ENCODE results near the gene CDH13.

DNA sequence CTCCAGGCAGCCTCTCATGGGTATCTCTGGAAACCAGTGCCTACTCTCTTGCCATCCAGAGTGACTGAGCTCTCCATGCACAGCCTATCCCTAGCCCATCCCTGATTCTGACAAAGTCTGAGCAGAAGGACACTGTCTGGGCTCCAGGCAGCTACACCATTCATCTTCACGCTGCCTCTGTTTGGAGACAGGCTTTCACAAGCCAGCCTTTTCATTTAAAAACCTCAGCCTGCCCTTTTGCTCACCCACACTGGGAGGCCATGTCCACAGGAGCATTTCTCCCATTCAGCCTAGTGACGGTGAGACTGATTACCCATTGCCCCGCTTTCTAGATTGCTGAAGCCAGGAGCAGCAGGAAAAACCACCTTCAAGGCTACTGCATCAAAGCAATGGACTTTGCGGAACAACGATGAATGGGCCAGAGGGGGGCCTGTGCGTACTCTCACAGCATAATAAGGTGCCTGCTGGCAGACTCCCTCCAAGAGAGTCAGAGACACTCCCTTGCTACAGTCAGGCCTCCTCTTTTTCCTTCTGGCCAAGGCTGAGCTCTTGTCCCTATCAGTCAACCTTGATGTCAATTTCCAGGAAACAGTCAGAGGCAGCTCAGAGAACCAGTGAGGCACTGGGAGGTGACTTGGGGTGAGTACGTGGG is 24.7 kb upstream of the CDH13 start:
- TF ChIP-seq ZNF766 (CRISPR knock-in tag; conservative IDR thresholded peaks at IDR 0.05) = no peak
- no peak for TF ChIP-seq SP1 (CRISPR knock-in tag; IDR thresholded peaks at IDR 0.05)
- no peak for TF ChIP-seq PPARD (CRISPR knock-in tag; IDR thresholded peaks at IDR 0.05)
- TF ChIP-seq, protein P1, sequence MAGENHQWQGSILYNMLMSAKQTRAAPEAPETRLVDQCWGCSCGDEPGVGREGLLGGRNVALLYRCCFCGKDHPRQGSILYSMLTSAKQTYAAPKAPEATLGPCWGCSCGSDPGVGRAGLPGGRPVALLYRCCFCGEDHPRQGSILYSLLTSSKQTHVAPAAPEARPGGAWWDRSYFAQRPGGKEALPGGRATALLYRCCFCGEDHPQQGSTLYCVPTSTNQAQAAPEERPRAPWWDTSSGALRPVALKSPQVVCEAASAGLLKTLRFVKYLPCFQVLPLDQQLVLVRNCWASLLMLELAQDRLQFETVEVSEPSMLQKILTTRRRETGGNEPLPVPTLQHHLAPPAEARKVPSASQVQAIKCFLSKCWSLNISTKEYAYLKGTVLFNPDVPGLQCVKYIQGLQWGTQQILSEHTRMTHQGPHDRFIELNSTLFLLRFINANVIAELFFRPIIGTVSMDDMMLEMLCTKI (IDR thresholded peaks at IDR 0.05; ENCODE audit: partially characterized antibody) = no peak
- TF ChIP-seq, protein P2, sequence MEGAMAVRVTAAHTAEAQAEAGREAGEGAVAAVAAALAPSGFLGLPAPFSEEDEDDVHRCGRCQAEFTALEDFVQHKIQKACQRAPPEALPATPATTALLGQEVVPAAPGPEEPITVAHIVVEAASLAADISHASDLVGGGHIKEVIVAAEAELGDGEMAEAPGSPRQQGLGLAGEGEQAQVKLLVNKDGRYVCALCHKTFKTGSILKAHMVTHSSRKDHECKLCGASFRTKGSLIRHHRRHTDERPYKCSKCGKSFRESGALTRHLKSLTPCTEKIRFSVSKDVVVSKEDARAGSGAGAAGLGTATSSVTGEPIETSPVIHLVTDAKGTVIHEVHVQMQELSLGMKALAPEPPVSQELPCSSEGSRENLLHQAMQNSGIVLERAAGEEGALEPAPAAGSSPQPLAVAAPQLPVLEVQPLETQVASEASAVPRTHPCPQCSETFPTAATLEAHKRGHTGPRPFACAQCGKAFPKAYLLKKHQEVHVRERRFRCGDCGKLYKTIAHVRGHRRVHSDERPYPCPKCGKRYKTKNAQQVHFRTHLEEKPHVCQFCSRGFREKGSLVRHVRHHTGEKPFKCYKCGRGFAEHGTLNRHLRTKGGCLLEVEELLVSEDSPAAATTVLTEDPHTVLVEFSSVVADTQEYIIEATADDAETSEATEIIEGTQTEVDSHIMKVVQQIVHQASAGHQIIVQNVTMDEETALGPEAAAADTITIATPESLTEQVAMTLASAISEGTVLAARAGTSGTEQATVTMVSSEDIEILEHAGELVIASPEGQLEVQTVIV (CRISPR knock-in tag; IDR thresholded peaks at IDR 0.05; ENCODE audit: borderline replicate concordance) = no peak
- no peak for TF ChIP-seq POLR2A (conservative IDR thresholded peaks at IDR 0.05)
- TF ChIP-seq, protein P3, sequence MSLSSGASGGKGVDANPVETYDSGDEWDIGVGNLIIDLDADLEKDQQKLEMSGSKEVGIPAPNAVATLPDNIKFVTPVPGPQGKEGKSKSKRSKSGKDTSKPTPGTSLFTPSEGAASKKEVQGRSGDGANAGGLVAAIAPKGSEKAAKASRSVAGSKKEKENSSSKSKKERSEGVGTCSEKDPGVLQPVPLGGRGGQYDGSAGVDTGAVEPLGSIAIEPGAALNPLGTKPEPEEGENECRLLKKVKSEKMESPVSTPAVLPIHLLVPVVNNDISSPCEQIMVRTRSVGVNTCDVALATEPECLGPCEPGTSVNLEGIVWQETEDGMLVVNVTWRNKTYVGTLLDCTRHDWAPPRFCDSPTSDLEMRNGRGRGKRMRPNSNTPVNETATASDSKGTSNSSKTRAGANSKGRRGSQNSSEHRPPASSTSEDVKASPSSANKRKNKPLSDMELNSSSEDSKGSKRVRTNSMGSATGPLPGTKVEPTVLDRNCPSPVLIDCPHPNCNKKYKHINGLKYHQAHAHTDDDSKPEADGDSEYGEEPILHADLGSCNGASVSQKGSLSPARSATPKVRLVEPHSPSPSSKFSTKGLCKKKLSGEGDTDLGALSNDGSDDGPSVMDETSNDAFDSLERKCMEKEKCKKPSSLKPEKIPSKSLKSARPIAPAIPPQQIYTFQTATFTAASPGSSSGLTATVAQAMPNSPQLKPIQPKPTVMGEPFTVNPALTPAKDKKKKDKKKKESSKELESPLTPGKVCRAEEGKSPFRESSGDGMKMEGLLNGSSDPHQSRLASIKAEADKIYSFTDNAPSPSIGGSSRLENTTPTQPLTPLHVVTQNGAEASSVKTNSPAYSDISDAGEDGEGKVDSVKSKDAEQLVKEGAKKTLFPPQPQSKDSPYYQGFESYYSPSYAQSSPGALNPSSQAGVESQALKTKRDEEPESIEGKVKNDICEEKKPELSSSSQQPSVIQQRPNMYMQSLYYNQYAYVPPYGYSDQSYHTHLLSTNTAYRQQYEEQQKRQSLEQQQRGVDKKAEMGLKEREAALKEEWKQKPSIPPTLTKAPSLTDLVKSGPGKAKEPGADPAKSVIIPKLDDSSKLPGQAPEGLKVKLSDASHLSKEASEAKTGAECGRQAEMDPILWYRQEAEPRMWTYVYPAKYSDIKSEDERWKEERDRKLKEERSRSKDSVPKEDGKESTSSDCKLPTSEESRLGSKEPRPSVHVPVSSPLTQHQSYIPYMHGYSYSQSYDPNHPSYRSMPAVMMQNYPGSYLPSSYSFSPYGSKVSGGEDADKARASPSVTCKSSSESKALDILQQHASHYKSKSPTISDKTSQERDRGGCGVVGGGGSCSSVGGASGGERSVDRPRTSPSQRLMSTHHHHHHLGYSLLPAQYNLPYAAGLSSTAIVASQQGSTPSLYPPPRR (CRISPR knock-in tag; IDR thresholded peaks at IDR 0.05; ENCODE audit: borderline replicate concordance) = no peak

Measured in K562 (cell line).